Amniotic stem cell (primary cell): Measurements from ENCODE around the gene KLF13.

Experiments
- DNase-seq: peaks from one replicate; lab custom pipeline; 2025; lab: John Stamatoyannopoulos, UW

The KLF13 gene

DNA sequence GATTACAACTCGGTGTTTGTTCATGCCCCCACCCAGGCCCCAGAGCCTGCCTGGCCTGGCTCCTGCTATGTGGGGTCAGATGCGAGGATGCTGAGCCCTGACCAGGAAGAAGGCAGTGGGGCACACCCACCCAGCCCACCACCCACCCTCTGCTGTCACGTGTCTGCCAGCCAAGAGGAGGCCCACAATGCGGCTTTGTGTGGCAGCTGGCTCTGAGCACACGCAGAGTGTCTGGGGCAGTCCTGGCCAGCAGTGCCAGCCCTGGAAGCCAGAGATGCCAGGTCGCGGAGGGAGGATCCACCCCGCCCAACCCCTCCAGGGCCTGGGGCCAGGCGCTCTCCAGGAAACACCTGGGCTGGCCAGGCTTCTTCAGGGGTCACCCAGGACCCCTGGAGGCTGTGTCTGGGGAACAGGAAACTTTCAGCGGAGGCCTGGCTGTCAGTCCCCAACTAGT lies 26.4 kb upstream of the KLF13 start:
- DNase-seq: no peak

DNA sequence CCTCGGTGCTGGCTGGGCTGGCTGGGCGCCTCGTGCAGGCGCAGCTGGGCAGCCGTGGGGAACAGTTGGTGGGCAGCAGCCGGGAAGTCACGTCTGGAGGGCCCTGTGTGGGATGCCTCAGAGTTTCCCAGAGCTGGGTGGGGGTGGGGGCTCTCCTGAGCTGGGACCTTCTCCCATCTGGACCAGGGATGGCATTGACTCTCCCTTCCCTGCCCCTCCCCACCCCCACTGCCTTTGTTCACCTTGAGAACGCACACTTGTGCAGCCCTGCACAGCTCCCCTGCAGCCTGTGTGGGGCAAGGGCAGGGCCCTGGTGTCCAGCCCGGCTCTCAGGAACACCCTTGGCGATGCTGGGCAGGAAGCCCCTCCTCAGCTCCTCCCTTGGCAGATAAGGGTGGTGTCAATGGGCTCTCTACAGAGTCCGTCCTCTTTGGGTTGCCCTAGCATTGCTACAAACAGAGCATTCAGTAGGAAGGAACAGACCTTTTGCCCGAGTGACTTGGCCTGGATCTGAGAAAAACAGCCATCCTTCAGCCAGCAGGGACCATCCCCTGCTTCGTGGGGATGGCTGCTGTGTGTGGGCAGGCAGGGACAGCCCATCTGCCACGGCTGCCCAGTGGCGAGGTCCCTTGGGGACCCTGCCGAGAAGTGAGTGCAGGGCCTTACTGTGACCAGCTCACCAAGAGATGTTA lies 25.5 kb upstream of the KLF13 start:
- no peak for DNase-seq

DNA sequence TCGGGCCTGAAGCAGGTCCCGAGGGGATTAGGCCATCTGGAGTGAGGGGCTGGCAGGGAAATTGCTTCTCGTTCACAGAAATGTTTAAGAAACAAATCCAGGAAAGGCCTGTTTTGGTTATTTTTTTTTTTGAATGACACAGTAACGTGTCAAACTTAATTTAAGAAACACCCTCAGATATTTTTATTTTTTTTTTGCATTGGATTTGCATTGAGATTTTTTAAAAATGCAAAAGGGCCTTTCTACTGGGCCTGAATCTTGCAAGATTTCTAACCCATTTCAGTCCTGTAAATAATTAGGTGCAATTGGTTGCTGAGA lies 25.0 kb upstream of the KLF13 start:
- no peak for DNase-seq

DNA sequence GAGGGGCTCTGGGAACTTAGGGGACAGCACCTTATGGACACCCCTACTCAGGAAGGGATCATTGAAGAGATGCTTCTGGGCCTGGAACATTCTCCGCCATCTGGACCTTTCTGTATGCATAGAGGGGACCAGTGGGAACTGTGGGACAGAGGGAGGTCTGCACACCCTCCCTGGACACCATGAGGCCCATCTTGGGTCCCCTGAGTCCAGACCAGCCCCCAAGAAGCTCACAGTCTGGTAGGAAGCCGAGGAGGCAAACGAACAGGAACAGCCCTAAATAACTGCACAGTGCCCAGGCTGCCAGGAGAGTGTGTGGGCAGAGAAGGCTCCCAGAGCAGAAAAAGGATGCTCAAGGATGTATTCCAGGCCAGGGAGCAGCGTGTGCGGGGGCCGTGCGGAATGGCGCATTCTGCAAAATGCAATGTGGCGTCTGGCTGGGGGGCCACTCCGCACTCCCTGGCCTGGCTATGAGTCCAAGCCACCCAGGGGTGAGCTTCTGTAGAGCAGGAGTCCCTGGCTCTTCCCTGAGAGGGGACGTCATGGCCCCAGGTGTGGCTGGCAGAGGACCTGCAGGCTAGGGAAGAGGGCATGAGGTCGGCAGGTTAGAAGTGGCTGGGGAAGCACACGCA lies 24.5 kb upstream of the KLF13 start:
- no peak for DNase-seq

DNA sequence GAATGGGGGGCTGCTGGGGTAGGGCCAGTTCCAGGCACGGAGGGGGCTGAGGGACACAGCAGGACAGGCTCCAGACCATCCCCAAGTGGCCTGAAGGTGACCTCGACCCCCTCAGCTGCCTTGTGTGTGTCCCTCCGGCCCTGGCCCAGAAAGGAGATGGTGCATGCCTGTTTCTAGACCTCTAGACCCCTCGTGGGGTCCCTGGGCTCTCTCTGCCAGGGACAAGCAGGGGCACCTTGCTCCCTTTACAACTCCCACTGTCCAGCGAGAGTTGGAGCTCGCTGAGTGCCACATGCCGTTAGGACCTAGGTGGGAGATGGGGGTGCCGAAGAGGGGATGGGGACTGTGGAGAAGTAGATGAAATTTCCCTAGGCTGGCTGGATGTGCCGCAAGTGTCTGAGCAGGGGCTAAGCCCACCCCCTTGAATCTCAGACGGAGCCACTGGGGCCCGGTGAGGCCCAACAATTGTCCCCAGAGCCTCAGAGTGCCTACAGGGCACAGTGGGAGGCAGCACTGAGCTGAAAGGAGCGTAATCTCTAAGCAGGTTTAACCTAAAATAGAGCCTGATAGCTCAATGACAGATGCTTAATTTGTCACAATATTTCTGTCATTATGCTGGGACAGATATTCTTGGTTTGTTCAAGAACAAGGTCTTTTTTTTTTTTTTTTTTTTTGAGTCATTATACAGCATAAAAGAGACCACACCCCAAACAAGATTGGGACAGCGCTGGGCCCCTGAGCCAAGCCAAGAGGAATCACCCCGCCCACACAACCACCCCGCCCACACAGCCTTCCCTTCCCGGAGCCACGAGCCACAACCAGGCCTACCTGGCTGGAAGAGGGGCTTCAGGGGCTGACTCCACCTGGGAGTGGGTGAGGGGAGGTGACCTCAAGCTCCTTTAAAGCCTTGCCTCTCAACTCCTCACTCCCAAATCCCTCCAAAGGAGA lies 23.6 kb upstream of the KLF13 start:
- no peak for DNase-seq

DNA sequence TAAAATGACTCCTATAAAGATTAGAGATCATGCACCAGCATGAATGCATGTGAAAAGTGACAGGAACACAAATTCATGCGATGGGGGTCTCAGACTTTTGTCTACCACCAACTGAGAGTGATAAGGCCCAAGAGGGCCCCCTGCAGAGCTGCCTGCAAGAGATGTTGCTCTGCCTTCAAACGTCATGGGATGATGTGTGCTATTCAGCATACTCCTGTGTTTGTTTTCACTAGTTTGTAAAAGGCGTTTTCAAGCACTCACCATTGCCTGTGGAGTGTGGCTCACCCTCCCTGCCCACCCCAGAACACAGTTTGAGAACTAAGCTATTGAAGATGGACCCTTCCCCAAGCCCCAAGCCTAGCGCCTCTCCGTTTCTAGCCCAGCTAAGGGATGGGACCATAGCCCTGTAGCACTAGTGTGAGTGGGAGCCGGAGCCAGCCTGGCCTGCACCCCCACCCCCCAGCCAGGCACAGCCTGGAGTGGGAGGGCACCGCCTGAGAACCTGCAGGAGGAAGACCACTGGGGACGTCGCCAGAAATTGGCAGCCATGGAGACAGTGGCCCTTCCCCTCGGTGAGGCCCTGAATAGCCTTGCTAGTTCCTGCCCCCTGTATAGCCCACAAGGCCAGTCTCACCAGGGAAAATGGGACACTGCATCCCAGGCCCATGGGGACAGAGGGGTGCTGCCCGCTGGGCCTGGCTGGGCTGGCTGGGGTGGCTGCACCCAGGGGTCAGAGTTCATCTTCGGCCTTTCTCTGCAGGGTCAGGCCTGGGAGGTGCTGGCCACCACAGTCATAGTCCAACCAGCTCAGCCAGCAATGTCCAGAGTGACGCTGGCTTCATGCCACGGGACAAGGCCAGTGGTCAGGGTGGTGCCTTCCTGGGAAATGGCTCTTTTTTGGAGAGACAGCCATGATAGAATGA lies 22.6 kb upstream of the KLF13 start:
- DNase-seq: no peak

DNA sequence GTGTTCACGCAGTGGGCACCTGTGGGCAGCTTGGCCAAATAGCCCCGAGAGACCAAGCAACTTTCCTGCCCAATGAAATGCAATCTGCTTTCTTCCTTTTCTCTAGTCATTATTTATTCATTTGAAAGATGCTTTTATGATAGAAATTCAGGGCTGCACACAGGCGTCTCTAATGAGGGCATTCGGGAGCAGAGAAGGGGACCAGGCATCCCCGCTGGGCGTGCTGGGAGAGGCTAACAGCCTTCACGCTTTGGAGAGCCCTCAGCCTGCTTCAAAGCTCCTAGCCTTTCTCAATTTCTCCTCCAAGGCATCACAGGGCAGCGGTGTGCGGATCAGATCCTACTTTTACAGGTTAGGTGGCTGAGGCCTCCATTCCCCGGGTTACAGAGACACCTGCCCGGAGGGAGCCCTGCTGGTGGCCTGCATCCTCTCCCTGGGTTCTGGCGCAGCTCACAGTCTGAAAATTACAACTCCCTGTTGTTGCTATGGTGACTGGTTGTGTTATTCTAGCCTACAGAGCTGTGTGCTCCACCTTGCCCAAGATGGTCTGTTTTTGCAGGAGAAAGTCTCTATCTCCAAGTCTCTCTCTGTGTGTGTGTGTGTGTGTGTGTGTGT lies 21.8 kb upstream of the KLF13 start:
- no peak for DNase-seq

DNA sequence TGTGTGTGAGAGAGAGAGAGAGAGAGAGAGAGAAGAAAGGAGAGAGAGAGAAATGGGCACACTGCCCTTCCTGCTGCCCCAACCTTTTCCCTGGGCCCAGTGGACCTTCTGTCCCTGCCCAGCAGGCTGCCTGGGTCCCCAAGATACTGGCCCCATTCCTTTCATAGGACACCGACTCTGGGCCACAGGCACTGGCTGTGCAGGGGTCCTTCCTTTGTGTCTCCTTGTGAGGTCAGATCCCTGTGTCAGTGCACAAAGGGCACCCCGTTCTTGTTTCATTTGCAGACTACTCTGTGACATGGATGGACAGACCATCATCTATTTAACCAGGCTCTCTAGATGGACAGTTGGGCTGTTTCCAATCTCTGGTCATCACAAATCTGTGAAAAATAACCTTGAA lies 21.3 kb upstream of the KLF13 start:
- no peak for DNase-seq

DNA sequence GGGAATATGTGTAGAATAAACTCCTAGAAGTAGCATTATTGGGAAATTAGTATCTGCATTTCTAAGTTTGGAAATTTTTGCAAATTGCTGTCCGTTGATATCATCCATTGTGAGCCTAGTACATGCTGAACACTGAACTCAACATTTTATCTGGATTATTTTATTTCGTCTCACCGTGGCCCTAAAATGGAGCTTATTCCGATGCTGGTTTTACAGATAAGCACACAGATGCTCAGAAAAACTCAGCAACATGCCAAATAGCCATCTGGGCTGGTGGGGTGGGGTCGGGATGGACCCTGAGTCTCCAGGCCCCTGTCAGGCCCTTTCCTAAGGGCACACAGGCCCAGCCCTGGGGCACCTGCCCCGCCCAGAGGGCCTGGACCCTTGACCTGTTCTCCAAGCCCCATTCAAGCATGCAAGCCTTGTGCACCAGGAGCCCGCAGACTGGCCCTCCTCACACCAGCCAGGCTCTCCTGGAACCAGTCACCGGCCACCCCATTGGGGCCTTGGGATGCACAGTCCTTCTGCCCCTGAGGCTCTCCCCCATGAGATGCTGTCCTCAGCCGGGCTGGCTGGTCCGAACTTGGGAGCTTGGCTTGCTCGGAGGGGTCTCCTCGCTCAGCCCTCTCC lies 20.7 kb upstream of the KLF13 start:
- DNase-seq: no peak

DNA sequence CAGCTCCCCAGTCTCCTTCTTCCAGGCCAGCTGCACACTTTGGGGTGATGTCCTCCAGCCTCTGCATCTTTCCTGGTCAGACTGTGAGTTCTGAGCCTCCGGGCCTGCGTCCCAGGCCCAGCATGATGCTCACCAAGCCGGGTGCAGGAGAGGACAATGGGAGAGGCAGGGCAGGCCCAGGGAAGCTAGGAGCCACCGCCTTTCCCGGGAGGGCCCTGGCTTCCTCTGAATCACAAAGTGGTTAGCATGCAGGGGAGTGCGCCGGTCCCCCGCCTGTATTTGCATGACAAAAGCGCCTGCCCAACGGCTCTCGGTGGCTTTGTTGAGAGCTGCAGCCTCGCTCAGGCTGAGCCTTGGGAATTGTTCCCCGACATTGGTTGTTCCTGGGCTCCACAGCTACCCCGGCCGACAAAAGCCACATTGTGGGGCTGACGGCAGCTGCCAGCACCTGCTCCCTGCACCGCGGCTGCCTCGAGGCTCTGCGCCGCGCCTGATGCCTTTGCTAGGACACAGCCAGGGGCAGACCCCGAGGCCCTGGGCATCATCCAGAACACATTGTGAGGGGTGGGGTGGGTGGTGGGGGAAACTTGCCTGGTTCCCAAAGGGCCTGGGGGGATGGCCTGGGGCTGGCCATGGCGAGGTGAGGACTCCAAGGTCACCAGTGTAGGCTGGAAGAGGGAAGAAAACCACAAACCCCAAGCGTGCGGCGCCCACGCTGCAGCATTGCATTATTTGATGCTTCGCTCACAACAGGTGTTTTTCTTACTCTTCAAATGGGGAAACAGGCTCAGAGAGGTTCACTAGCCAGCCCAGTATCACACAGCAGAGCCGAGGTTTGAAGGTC lies 20.0 kb upstream of the KLF13 start:
- no peak for DNase-seq

DNA sequence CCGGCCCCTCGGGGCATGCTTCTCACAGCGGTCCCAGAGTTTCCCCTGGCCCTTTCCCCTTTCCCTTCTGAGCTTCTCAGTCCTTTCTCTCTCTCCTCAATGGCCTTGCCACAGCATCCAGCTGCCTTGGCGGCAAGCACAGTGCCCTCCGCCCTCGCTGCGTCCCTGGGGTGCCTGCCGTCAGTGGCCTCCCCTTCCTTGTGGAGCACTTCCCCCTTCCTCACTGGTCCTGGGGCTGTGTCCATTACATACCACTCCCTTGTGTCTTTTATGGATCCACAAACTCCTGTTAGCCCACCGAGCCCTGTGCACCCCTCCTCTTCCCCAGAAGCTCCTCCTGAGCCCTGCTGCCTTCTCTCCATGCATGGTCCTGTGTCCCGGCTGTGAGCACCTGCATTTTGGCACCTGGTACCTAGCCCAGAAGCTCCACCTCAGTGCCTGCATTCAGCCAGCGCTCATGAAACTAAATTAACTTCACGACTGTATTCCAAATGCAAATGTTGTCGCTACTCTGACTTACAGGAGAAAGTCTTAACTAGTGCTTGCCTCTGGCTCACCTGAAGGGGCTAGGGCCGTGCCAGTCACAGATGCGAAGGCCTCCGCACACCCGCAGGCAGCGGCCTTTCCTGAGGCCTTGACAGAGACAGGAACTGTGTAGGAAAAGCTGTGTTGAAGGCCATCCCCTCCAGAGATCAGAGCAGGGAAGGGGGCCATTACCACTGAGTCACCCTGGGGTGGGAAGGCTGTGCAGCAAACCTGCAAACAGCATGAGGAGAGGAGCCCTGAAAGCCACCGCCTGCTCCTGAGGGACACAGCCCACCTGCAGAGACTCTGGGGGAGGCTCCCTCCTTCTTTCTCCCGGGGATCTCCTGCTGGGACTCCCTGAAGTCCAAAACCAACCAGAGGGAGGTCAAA lies 19.1 kb upstream of the KLF13 start:
- DNase-seq: no peak

DNA sequence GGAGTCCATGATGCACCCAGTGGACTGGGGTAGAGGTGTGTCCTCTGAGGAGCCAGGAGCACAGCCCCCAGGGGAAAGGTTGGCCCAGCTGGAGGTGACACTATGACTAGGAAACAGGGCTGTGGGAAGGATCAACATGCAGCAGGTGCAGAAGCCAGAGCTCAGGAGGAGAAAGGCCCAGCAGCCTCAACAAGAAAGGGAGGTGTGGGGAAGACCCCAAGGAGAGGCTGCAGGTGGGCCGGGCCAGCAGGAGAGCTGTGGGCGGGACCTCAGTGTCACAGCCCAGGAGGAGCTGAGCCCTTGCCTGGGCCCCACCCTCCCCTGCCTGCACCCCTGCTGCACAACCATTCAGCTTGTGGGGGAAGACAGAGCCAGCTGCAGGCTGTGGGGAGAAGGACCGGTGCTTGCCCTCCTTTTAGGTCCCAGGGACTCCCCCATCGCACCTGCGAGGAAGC lies 18.4 kb upstream of the KLF13 start:
- no peak for DNase-seq

DNA sequence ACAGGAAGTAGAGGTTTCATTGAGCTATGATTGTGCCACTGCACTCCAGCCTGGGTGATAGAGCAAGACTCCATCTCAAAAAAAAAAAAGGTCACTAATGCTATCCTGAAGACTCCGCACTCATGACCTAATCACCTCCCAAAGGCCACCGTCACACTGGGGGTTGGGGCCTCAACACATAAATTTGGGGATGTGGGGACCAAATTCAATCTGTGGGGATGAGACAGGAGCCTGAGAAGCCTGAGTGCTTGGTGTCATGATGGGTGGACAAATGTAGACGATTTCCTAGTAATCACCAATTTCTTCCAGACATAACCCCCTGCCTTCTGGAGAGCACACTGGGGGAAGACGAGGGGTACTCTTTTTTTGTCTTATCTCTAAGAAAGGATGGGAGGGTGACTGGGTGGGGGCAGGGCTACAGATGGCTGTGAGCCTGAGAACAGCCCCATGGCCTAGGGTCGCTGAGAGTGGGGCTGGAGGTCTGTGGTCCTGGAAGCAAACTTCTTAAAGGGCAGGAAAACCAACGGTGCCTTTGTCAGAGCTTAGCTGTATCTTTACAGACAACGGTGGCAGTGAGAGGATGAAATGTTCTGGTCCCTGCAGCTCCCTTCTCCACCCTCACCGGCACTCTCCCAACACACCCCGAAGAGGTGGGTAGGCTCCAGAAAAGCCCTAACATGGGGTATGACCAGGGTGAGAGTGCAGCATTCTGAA lies 16.6 kb upstream of the KLF13 start:
- DNase-seq: no peak

DNA sequence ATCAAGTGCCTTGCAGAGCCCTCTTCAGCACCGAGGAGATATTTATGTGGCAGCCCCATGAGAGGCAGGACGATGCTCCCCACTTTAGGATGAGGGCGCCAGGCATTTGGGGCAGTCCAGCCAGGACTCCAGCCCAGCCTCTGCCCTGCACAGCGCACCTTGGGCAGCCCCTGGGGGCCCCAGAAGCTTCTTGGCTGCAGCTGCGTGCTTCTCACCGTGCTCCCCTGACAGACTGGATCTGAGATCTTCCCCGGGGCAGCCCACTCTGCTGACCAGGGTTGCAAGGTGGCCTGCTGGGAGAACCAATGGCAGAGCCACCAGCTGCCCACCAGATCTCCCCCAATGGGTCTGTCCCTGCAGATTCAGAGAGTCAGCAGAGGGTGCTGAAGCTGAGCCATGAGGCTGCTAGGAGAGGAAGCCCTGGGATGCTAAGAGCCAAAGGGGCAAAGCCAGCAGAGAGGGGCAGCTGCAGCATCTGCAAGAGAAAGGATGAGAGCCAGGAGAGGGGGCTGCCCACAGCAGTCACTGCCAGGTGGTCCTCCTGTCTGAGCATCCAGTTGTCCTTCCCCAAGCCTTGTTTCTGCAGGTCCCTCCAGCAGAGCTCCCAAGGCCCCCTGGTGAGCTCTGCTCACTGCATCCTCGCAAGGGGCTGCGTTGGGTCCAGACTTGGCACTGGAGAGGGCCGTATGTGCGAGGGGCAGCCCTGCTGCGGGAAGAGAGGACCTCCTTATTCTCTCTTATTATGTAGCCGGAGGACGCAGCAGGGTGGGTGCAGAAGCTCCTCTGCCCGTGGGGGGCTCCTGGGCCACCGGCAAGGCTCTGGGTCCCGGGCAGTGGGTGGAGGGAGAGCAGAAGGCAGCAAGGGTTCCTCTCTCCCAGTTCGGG lies 14.7 kb upstream of the KLF13 start:
- DNase-seq: no peak

DNA sequence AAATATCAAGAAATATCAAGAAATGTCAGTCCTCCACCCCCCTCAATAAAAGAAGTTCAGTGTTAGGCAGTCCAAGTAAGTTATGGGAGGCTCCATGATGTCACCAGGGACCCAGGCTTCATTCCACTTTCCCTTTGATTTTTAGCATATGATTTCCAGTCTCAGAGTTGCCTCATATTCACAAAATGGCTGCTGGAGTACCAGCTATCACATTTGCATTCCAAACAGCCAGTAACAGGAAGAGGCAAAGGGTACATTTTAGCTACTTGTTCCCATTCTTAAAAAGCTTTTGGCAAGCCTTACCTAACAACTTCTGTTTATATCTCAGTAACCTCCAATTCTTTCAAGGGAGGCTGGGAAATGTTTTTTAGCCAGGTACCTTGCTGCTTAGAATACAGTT lies 13.4 kb upstream of the KLF13 start:
- no peak for DNase-seq

DNA sequence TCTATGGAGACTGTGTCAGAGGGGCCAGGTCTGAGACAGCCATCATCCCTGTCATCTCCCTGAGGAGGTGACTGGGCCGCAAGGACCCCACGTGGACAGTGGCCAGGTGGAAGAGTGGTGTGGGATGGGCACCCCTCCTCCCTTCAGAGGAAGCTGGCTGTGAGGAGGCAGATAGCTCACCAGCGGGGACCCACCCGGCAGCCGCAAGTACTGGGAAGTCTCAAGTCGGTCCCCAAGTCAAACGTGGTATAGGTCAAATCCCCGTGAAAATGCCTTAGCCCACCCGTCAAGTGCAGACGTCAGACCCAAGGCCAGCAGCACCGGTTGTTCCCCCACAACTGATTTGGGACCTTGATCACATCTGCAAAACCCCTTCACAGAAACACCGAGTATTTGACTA lies 12.3 kb upstream of the KLF13 start:
- DNase-seq: no peak

DNA sequence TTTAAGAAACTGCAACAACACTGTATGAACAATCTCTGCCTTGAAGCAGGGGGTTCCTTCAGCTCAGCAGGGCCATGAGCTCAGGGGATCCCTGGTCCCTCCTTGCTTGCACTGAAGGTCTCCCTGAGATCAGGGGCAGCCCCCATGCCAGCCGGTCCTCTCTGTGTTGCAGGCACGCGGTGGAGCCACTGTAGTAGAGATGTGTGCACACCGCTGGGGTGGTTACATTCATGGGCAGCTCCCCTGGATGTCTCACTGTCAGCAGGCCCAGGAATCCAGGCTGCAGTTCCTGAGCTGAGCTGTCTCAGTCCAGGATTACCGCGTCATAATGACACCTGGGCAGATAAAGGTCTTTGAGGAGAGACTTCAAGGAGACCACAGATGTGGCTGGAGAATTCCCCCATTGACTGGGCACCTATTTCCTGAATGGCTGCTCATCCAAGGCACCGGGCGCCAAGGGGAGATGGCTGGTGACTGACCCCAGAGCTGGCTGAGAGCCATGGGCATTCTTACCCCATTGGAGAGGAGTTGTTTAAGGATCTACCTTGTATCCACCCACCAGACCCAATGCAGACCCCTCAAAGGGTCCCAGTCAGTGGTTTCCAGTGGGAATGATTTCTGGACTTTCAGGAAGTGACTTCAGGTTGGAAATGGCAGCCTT lies 10.4 kb upstream of the KLF13 start:
- DNase-seq: no peak
